ENCODE data around the gene CSHL1.
A peak's percentile ranks its signal among the peaks of the same experiment; 100 is the strongest.
"Not testable (repeated sequence)": the region's sequence is repeated elsewhere in the genome, so short reads cannot be mapped to it uniquely, and the experiment has no call there.

The CSHL1 gene

GRCh38 chr17:63894021-63894420, 17.0 kb downstream of the CSHL1 start:
- H3K27ac ChIP-seq, result not testable (repeated sequence)

DNA sequence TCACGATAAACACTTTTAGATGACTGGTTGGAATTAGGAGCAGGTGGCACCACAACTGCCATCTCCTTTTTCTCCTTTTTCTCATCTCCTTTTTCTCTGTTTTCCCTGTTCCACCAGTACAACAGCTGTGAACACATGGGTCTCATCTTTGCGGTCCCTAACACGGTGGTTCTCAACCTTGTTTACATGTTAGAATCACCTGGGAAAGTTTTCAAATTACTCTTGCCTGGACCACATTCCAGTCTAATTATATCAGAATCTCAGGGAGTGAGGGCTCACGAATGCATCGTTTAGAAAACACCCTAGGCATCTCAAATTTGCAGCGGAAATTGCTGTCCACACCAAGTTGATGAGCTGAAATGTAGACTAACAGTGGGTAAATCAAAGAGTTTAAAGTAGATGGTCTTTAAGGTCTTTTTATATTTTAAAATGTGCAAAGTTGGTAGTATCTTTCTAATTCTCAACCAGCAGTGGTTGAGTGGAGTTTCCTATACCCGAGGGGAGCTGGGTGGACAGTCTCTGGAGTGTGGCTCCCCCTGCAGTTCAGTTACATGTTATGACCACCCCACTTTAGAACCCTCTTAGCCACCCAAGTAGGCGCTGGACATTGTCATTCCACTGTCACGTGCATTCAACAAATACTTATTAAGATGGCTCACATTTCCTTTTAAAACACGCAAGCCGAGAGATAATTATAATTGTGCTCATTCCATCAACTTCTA, 18.6 kb downstream of the CSHL1 start:
- TF ChIP-seq CTCF (conservative IDR thresholded peaks at IDR 0.05), result peak; percentile 37
- not testable (repeated sequence) for H3K27ac ChIP-seq

- TF ChIP-seq CTCF (conservative IDR thresholded peaks at IDR 0.05), result peak; percentile 79
Observed at GRCh38 chr17:63889026-63889848, 21.8 kb downstream of the CSHL1 start.

DNA sequence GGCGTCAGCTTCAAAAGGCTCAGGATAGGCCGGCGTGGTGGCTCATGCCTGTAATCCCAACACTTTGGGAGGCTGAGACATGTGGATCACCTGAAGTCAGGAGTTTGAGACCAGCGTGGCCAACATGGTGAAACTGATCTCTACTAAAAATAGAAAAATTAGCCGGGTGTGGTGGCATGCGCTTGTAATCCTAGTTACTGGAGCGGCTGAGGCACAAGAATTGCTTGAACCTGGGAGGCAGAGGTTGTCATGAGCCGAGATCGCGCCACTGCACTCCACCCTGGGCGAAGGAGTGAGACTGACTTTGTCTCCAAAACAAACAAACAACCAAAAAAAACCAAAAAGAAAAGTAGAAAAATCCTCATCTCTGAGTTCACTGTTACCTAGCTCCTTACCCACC, 25.9 kb downstream of the CSHL1 start:
- H3K27ac ChIP-seq, result not testable (repeated sequence)

More at GRCh38 chr17:63889026-63889848, 21.8 kb downstream of the CSHL1 start:
- H3K27ac ChIP-seq, result not testable (repeated sequence)

- H3K27ac ChIP-seq, result not testable (repeated sequence)
Observed at GRCh38 chr17:63882626-63883126, 28.4 kb downstream of the CSHL1 start.

DNA sequence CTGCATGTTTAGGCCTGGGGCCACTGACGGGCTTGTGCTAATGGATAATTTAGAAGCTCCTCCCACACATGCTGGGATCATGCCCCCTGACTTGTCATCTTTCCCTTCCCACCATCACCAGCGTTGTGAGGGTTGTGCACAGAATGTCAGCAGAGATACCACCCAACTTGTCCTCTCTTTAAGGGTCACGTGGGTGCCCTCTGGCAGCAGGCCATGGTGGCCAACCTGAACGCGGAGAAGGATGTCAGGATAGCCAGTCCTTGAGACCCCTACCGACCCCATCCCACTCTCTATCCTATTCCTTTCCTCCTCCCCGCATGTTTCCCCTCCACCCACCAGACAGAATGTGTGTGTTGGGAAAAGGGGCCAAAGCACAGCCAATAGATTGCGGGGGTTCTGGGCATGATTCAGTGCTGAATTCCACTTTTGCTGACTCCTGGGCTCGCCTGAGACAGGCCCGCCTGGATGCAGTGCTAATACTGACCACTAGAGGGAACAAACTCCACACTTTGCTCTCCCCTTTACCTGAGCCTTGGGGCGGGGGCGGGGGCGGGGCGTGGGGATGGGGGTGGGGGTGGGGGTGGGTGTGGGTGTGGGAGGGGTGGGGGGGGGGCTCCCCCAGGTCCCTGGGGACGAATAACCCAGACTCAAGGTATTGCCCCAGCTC, 29.0 kb downstream of the CSHL1 start, which contains the start of gene GH2:
TSS of gene GH2 (minus strand) at position 10 of the 667 bp plus-strand sequence. CDS start 143 bp downstream, outside the sequence.
- TF ChIP-seq ZFX (IDR thresholded peaks at IDR 0.05), result no peak
- peak; percentile 60 for TF ChIP-seq CTCF (conservative IDR thresholded peaks at IDR 0.05)
- H3K27ac ChIP-seq, result no peak within 1 kb of the TSS

GRCh38 chr17:63881337-63881736, 29.7 kb downstream of the CSHL1 start:
- H3K27ac ChIP-seq, result not testable (repeated sequence)

- no peak for TF ChIP-seq CTCF (conservative IDR thresholded peaks at IDR 0.05)
- TF ChIP-seq ZFX (IDR thresholded peaks at IDR 0.05), result no peak
- H3K27ac ChIP-seq, result no peak overlapping the region
Observed at GRCh38 chr17:63880706-63881105, 30.4 kb downstream of the CSHL1 start.

DNA sequence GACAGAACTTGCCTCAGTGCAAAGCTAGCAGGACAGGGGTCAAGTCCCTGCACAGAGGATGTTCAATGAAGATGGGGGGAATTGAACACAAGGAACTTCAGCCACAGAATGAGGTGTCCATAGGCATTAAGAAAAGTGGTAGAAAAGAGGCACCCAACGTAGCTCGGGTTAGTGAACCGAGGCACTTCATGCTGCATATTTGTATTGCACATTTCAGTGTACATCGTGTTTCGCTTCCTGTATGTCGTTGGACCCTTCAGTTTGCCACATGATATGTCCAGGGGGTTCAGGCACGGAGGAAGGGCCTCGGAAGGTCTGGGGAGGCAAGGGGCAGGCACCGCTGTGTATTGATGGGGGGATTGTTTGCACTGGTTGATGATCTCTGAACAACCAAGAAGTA, 32.6 kb downstream of the CSHL1 start:
- H3K27ac ChIP-seq, result not testable (repeated sequence)

- H3K27ac ChIP-seq, result not testable (repeated sequence)
Observed at GRCh38 chr17:63874693-63875092, 36.4 kb downstream of the CSHL1 start.

Data from C4-2B (cell line).